H9 (cell line): Measurements from ENCODE around the gene RAC2. TPM values are rescaled to one million over a fixed set of nuclear protein-coding genes. Genes with fewer than 3 reads are reported as not detected.

Source experiments
- DNase-seq: peaks from one replicate; pipeline ENCODE4 v3.0.0-alpha.2; 2017
- H2AFZ ChIP-seq: one replicate; pipeline ENCODE4 v1.6.1; 2013; ENCODE audit warnings: mild to moderate bottlenecking, low read length, control low read depth, moderate library complexity
- H2AK5ac ChIP-seq: 2 replicates; pipeline ENCODE4 v1.6.1; 2013; ENCODE audit warnings: low read length, control low read depth, mixed read lengths; ENCODE audit not compliant: insufficient read length
- H2BK120ac ChIP-seq: one replicate; pipeline ENCODE4 v1.6.1; 2013; ENCODE audit warnings: low read depth, mild to moderate bottlenecking, low read length, control low read depth, inconsistent platforms; ENCODE audit not compliant: poor library complexity, severe bottlenecking
- H2BK12ac ChIP-seq: 2 replicates; pipeline ENCODE4 v1.6.1; 2013; ENCODE audit warnings: low read length, control low read depth, mixed read lengths, low read depth; ENCODE audit not compliant: insufficient read length
- H2BK15ac ChIP-seq: 2 replicates; pipeline ENCODE4 v1.6.1; 2013; ENCODE audit warnings: low read depth, low read length, control low read depth
- H2BK20ac ChIP-seq: one replicate; pipeline ENCODE4 v1.6.1; 2013; ENCODE audit warnings: low read depth, mild to moderate bottlenecking, low read length, control low read depth, inconsistent platforms; ENCODE audit not compliant: poor library complexity, severe bottlenecking
- H2BK5ac ChIP-seq: 2 replicates; pipeline ENCODE4 v1.6.1; 2013; ENCODE audit warnings: low read length, control low read depth, mixed read lengths; ENCODE audit not compliant: insufficient read length
- H3K14ac ChIP-seq: 2 replicates; pipeline ENCODE4 v1.6.1; 2013; ENCODE audit warnings: low read length, control low read depth; ENCODE audit not compliant: insufficient read depth
- H3K18ac ChIP-seq: 2 replicates; pipeline ENCODE4 v1.6.1; 2013; ENCODE audit warnings: low read depth, mild to moderate bottlenecking, mixed read lengths, low read length, control low read depth; ENCODE audit not compliant: insufficient read length
- H3K23ac ChIP-seq: 2 replicates; pipeline ENCODE4 v1.6.1; 2013; ENCODE audit warnings: low read length, control low read depth, mixed read lengths, low read depth; ENCODE audit not compliant: insufficient read length
- H3K23me2 ChIP-seq: 2 replicates; pipeline ENCODE4 v1.6.1; 2013; ENCODE audit warnings: low read depth, mild to moderate bottlenecking, mixed read lengths, low read length, control low read depth; ENCODE audit not compliant: insufficient read length, poor library complexity, severe bottlenecking
- H3K27ac ChIP-seq: 2 replicates; pipeline ENCODE4 v1.5.1; 2013; ENCODE audit warnings: low read length, control low read depth, mixed read lengths, low read depth; ENCODE audit not compliant: insufficient read length
- H3K27me3 ChIP-seq: 2 replicates; pipeline ENCODE4 v1.6.1; 2013; ENCODE audit warnings: low read length, control low read depth, inconsistent platforms; ENCODE audit not compliant: insufficient read depth
- H3K4ac ChIP-seq: 2 replicates; pipeline ENCODE4 v1.6.1; 2013; ENCODE audit warnings: low read depth, mild to moderate bottlenecking, control low read depth, inconsistent platforms, low read length, moderate library complexity
- H3K4me1 ChIP-seq: 2 replicates; pipeline ENCODE4 v1.6.1; 2013; ENCODE audit warnings: low read length, control low read depth, inconsistent platforms; ENCODE audit not compliant: insufficient read depth
- H3K4me2 ChIP-seq: 2 replicates; pipeline ENCODE4 v1.6.1; 2013; ENCODE audit warnings: low read length, control low read depth, mixed read lengths; ENCODE audit not compliant: insufficient read length, insufficient read depth
- H3K56ac ChIP-seq: 2 replicates; pipeline ENCODE4 v1.6.1; 2013; ENCODE audit warnings: low read depth, mild to moderate bottlenecking, mixed read lengths, low read length, control low read depth; ENCODE audit not compliant: insufficient read length
- H3K79me1 ChIP-seq: 2 replicates; pipeline ENCODE4 v1.6.1; 2013; ENCODE audit warnings: low read depth, mild to moderate bottlenecking, moderate library complexity, low read length, control low read depth, inconsistent platforms; ENCODE audit not compliant: insufficient read depth, poor library complexity, severe bottlenecking
- H3K79me2 ChIP-seq: 2 replicates; pipeline ENCODE4 v1.6.1; 2013; ENCODE audit warnings: low read length, control low read depth, inconsistent platforms; ENCODE audit not compliant: insufficient read depth
- H3K9ac ChIP-seq: 2 replicates; pipeline ENCODE4 v1.6.1; 2013; ENCODE audit warnings: low read length, control low read depth, mixed read lengths; ENCODE audit not compliant: insufficient read length; ENCODE audit errors: extremely low read depth
- H3K9me3 ChIP-seq: one replicate; pipeline ENCODE4 v1.6.1; 2013; ENCODE audit warnings: low read depth, low read length, inconsistent platforms; ENCODE audit not compliant: control insufficient read depth
- H3T11ph ChIP-seq: one replicate; pipeline ENCODE4 v1.6.1; 2013; ENCODE audit warnings: mild to moderate bottlenecking, low read length, control low read depth, inconsistent platforms
- H4K20me1 ChIP-seq: one replicate; pipeline ENCODE4 v1.6.1; 2013; ENCODE audit not compliant: control insufficient read depth, insufficient read length, insufficient read depth
- H4K5ac ChIP-seq: 2 replicates; pipeline ENCODE4 v1.6.1; 2013; ENCODE audit warnings: low read depth, mild to moderate bottlenecking, mixed read lengths, low read length, control low read depth; ENCODE audit not compliant: insufficient read length
- H4K8ac ChIP-seq: replicated peaks from 2 replicates; pipeline ENCODE4 v1.6.1; 2013; ENCODE audit warnings: low read length, control low read depth, mixed read lengths, low read depth; ENCODE audit not compliant: insufficient read length
- H4K91ac ChIP-seq: 2 replicates; pipeline ENCODE4 v1.6.1; 2013; ENCODE audit warnings: low read depth, mild to moderate bottlenecking, moderate library complexity, mixed read lengths, low read length, control low read depth; ENCODE audit not compliant: insufficient read length
- H3K27ac Mint-ChIP-seq, 3 experiments: 2 replicates in 2 of 3; 3 replicates in 1 of 3; pipeline ENCODE4 v1.8.0; 2020 to 2021; ENCODE audit warnings: mixed read lengths in 3 of 3, mild to moderate bottlenecking in 1 of 3, moderate library complexity in 1 of 3
- H3K27me3 Mint-ChIP-seq: 2 replicates; pipeline ENCODE4 v1.8.0; 2021; ENCODE audit warnings: low read depth, mild to moderate bottlenecking, moderate library complexity, mixed read lengths
- H3K36me3 Mint-ChIP-seq, 3 experiments: 2 replicates in 2 of 3; 3 replicates in 1 of 3; pipeline ENCODE4 v1.8.0; 2020 to 2021; ENCODE audit warnings: low read depth in 3 of 3, mixed read lengths in 3 of 3; ENCODE audit not compliant: insufficient read depth in 1 of 3
- H3K4me1 Mint-ChIP-seq, 2 experiments: 2 replicates each; pipeline ENCODE4 v1.8.0; 2020; ENCODE audit warnings: mixed read lengths in 2 of 2
- H3K4me3 Mint-ChIP-seq, 2 experiments: 2 replicates in 1 of 2; 3 replicates in 1 of 2; pipeline ENCODE4 v1.8.0; 2020 to 2021; ENCODE audit warnings: mild to moderate bottlenecking in 2 of 2, mixed read lengths in 2 of 2, moderate library complexity in 1 of 2
- H3K9me3 Mint-ChIP-seq, 2 experiments: 2 replicates in 1 of 2; 3 replicates in 1 of 2; pipeline ENCODE4 v1.8.0; 2020; ENCODE audit warnings: mild to moderate bottlenecking in 2 of 2, mixed read lengths in 2 of 2, moderate library complexity in 1 of 2
- CTCF ChIP-seq: fragments of 200-600 bp; sonication (generic); conservative IDR thresholded peaks from 3 replicates; pipeline ENCODE4 v1.8.0; 2021; ENCODE audit warnings: antibody characterized with exemption, mild to moderate bottlenecking
- WGBS: extraction: QIAGEN DNeasy Blood & Tissue Kit; methylation state at CpG from one replicate; pipeline ENCODE4 v1.1.7; 2013; ENCODE audit warnings: missing lambda C conversion rate, low lambda C conversion rate, mixed read lengths; ENCODE audit not compliant: insufficient read length; ENCODE audit errors: extremely low coverage; 5-methylcytosine and 5-hydroxymethylcytosine counted together
- total RNA-seq: library from RNA; stranded (reverse); gene quantifications from 2 replicates; pipeline ENCODE4 v1.2.1, GENCODE V29; 2021

Gene RAC2
- total RNA-seq, 1 experiment from 2014 or later: 2.8 TPM

GRCh38 chr22:37211866-37212173 is 32.2 kb downstream of the RAC2 start:
- no peak overlapping the region for H3K23ac ChIP-seq
- H4K20me1 ChIP-seq: no peaks in the 10 kb centered on the region
- no peak overlapping the region for H2BK15ac ChIP-seq
- H3K4me3 Mint-ChIP-seq: peak overlapping the region in 1 of 2 experiments; percentile 74; a peak in 1 of 5 replicates
- H3K9me3 ChIP-seq: no peaks in the 10 kb centered on the region
- H4K91ac ChIP-seq: no peak overlapping the region
- no peak for TF ChIP-seq CTCF
- H3K79me2 ChIP-seq: no peaks in the 10 kb centered on the region
- no peak overlapping the region for H3K4ac ChIP-seq
- peak overlapping the region; percentile 51 for H3K4me2 ChIP-seq
- H3K4me1 Mint-ChIP-seq: peaks cover 16 to 43% of the 10 kb centered on the region in 2 experiments
- no peak overlapping the region for H2BK20ac ChIP-seq
- H3K56ac ChIP-seq: no peak overlapping the region
- no CpG with 5 or more reads among the region's 6 CpGs for WGBS
- no peak overlapping the region for H3K14ac ChIP-seq
- H2AK5ac ChIP-seq: no peak overlapping the region
- H2BK12ac ChIP-seq: no peak overlapping the region
- H2AFZ ChIP-seq: no peak overlapping the region
- no peak overlapping the region for H3K27ac ChIP-seq
- no peak overlapping the region for H3K27ac Mint-ChIP-seq
- H3K36me3 Mint-ChIP-seq: no peaks in the 10 kb centered on the region
- H3K27me3 Mint-ChIP-seq: peaks cover 40% of the 10 kb centered on the region
- H3K9ac ChIP-seq: no peak overlapping the region
- no peaks in the 10 kb centered on the region for H3K9me3 Mint-ChIP-seq
- no peaks in the 10 kb centered on the region for H3K4me1 ChIP-seq
- H3K79me1 ChIP-seq: no peaks in the 10 kb centered on the region
- no peak overlapping the region for H3K18ac ChIP-seq
- H3K23me2 ChIP-seq: no peaks in the 10 kb centered on the region
- no peak overlapping the region for H3T11ph ChIP-seq
- no peak overlapping the region for H4K8ac ChIP-seq
- no peaks in the 10 kb centered on the region for H3K27me3 ChIP-seq
- no peak overlapping the region for H2BK5ac ChIP-seq
- no peak for DNase-seq
- no peak overlapping the region for H4K5ac ChIP-seq
- H2BK120ac ChIP-seq: no peak overlapping the region
